ENCODE measurements around the gene NCR2.

The NCR2 gene

DNA sequence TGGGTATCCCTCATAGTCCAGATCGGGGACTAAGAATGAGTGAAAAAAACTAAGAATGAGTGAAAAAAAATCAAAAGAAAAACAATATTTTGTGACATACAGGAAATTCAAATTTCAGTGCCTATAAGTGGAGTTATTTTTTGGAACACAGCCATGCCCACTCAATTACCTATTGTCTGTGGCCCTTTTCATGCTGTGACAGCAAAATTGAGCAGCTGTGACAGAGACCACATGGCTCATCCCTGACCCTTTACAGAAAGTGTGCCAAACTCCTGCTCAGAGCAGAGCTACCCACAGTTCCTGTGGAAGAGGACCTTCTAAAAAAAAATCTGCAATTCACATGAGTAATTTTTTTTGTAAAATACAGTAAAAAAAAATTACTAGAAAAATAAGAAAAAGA lies 1.4 kb downstream of the NCR2 start:
- no peak overlapping the region for H3K4me3 ChIP-seq (ENCODE audit: low read depth, low read length)
- in situ Hi-C loops (cut with HindIII; ENCODE audit: low sequenced_read_pairs): no loop called here
- no peak for DNase-seq (ENCODE audit: low read depth, low spot score)
- TF ChIP-seq, protein P1, sequence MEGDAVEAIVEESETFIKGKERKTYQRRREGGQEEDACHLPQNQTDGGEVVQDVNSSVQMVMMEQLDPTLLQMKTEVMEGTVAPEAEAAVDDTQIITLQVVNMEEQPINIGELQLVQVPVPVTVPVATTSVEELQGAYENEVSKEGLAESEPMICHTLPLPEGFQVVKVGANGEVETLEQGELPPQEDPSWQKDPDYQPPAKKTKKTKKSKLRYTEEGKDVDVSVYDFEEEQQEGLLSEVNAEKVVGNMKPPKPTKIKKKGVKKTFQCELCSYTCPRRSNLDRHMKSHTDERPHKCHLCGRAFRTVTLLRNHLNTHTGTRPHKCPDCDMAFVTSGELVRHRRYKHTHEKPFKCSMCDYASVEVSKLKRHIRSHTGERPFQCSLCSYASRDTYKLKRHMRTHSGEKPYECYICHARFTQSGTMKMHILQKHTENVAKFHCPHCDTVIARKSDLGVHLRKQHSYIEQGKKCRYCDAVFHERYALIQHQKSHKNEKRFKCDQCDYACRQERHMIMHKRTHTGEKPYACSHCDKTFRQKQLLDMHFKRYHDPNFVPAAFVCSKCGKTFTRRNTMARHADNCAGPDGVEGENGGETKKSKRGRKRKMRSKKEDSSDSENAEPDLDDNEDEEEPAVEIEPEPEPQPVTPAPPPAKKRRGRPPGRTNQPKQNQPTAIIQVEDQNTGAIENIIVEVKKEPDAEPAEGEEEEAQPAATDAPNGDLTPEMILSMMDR (IDR thresholded peaks at IDR 0.05; ENCODE audit: low read depth, low read length): no peak

DNA sequence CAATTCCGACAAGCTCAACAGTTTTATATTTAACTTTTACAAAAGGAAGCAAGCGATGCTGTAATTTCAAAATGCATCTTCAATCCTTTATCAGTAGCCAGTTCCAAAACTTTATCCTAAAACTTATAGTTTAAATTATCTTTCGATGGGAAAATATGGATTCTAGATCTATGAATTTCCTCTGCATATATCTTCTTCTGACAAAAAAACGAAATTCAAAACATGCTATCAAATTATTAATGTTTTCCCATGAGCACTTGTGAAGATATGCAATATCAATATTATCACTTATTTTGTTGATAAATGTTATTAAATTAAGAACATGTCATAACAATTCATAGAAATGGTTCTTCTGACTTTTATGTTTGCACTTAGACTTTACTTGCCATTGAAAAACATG lies 2.3 kb downstream of the NCR2 start:
- TF ChIP-seq, protein P1 (IDR thresholded peaks at IDR 0.05; ENCODE audit: low read depth, low read length): no peak
- DNase-seq (ENCODE audit: low read depth, low spot score): no peak
- in situ Hi-C loops (cut with HindIII; ENCODE audit: low sequenced_read_pairs): no loop called here
- H3K4me3 ChIP-seq (ENCODE audit: low read depth, low read length): no peak overlapping the region

DNA sequence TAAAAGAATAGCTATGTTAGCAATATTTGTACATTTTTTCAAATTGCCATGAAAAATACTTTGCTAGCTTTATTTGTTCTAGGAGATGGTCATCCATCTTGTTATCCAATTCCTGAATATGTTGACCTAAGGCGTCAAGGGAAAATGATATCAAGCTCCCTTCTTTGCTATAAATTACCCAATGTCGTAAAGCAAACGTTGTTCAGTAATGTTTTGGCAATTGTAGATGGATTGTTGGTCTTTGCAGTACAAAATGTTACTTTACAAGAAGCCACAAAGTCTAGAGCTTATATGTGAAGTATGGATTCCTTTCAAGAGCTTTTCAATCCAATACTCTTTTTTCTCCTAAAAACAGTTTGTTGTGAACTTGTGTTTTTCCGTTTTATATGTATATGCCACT lies 3.3 kb downstream of the NCR2 start:
- H3K4me3 ChIP-seq (ENCODE audit: low read depth, low read length): no peak overlapping the region
- TF ChIP-seq, protein P1 (IDR thresholded peaks at IDR 0.05; ENCODE audit: low read depth, low read length): no peak
- DNase-seq (ENCODE audit: low read depth, low spot score): no peak
- in situ Hi-C loops (cut with HindIII; ENCODE audit: low sequenced_read_pairs): no loop called here

DNA sequence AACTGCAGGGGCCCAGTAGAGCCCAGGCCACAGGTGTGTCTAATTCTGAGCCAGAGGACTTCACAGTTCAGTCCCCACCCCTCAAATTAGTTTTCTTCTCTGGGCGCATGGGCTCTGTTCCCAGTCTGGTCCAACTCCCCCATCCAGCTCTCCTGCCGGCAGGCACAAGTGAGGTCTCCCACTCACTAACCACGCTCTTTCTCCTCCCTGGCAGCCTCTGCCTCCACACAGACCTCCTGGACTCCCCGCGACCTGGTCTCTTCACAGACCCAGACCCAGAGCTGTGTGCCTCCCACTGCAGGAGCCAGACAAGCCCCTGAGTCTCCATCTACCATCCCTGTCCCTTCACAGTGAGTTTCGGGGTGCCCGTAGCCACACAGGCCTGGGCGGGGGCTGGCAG lies 6.2 kb downstream of the NCR2 start:
- TF ChIP-seq, protein P1 (IDR thresholded peaks at IDR 0.05; ENCODE audit: low read depth, low read length): no peak
- in situ Hi-C loops (cut with HindIII; ENCODE audit: low sequenced_read_pairs): no loop called here
- DNase-seq (ENCODE audit: low read depth, low spot score): no peak

DNA sequence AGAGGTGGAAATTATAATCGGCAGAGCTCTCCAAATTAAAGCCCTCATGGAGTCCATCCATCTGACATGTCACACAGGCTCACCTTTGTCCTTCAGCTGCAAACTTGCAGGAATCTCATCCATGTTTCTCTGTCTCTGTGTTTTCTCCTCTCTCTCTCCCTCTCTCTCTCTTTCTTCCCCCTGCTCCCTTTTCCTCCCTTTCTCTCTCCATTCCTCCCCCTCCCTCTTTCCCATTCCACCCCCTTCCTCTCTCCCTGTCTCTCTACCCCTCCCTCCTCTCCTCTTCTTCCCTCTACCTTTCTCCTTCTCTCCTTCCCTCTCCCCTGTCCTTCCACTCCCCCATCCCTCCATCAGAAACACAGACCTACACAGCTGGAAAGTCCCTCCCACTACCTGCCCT lies 6.8 kb downstream of the NCR2 start:
- no peak for DNase-seq (ENCODE audit: low read depth, low spot score)
- in situ Hi-C loops (cut with HindIII; ENCODE audit: low sequenced_read_pairs): no loop called here
- no peak overlapping the region for H3K4me3 ChIP-seq (ENCODE audit: low read depth, low read length)
- TF ChIP-seq, protein P1 (IDR thresholded peaks at IDR 0.05; ENCODE audit: low read depth, low read length): no peak

More for the DNA sequence above, 6.2 kb downstream of the NCR2 start:
- H3K4me3 ChIP-seq (ENCODE audit: low read depth, low read length): no peak overlapping the region

DNA sequence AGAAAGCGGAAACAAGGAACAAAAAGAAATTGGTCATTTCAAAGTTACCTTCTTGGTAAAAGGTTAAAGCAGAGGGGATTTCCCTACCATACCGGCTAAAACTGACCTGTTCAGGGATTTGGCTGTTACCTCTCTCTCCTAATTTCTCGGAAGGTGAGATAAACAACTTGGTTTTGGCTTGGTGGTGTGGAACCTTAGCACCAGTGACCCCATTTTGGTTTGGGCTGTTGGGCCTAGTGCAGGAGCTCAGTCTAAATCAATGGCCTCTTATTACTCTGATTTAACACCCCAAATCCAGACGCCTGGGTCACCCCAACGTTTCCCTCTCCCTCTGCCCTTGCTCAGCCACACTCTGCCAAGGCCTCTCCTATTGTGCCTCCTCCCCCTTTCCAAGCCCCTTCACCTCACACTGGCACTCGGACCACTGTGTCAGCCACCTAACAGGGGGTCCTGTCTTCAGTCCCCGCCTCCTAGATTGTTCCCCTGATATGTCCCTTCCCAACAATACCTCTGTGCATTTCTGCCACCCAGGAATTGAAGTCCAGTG lies 8.3 kb downstream of the NCR2 start:
- in situ Hi-C loops (cut with HindIII; ENCODE audit: low sequenced_read_pairs): no loop called here
- DNase-seq (ENCODE audit: low read depth, low spot score): no peak
- H3K4me3 ChIP-seq (ENCODE audit: low read depth, low read length): no peak overlapping the region
- TF ChIP-seq, protein P1 (IDR thresholded peaks at IDR 0.05; ENCODE audit: low read depth, low read length): no peak

DNA sequence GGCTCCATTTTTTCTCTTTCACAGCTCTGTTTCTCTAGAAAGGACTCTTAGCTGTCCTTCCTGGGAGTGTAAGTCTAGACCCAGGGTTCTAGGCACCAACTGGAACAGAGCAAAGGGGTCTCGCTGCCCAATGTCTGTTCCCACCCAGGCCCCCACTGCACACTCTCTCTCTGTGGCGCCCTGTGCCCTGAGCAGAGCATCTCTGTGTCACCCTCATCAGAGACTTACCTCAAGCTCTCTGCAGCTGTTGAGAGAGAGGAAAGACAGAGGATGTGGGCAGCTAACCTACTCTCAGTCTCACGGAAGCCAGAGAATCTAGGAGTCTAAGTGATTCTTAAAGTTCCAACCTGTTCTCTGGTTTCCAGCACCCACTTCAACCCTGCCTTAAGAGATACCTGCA lies 9.5 kb downstream of the NCR2 start:
- DNase-seq (ENCODE audit: low read depth, low spot score): no peak
- TF ChIP-seq, protein P1 (IDR thresholded peaks at IDR 0.05; ENCODE audit: low read depth, low read length): no peak
- in situ Hi-C loops (cut with HindIII; ENCODE audit: low sequenced_read_pairs): no loop called here
- H3K4me3 ChIP-seq (ENCODE audit: low read depth, low read length): no peak overlapping the region
